Fibroblast of lung (primary cell): Measurements from ENCODE around the gene MACROD2.
"Not testable (repeated sequence)": the region's sequence is repeated elsewhere in the genome, so short reads cannot be mapped to it uniquely, and the experiment has no call there.

Source experiments
- EZH2 ChIP-seq: IDR thresholded peaks from 2 replicates; pipeline ENCODE4 v1.5.1; 2012; ENCODE audit warnings: low read length, control low read depth, mild to moderate bottlenecking; ENCODE audit errors: missing control alignments
- TF ChIP-seq, protein P1 (sequence below), 2 donors: IDR thresholded peaks in 1 of 2; conservative IDR thresholded peaks in 1 of 2; 1 replicate in 1 of 2; 2 replicates in 1 of 2; pipeline ENCODE4 v1.5.1; 2011 to 2012; ENCODE audit warnings: low read length in 2 of 2, control low read depth in 1 of 2, inconsistent platforms in 1 of 2, low read depth in 1 of 2, mild to moderate bottlenecking in 1 of 2

DNA sequence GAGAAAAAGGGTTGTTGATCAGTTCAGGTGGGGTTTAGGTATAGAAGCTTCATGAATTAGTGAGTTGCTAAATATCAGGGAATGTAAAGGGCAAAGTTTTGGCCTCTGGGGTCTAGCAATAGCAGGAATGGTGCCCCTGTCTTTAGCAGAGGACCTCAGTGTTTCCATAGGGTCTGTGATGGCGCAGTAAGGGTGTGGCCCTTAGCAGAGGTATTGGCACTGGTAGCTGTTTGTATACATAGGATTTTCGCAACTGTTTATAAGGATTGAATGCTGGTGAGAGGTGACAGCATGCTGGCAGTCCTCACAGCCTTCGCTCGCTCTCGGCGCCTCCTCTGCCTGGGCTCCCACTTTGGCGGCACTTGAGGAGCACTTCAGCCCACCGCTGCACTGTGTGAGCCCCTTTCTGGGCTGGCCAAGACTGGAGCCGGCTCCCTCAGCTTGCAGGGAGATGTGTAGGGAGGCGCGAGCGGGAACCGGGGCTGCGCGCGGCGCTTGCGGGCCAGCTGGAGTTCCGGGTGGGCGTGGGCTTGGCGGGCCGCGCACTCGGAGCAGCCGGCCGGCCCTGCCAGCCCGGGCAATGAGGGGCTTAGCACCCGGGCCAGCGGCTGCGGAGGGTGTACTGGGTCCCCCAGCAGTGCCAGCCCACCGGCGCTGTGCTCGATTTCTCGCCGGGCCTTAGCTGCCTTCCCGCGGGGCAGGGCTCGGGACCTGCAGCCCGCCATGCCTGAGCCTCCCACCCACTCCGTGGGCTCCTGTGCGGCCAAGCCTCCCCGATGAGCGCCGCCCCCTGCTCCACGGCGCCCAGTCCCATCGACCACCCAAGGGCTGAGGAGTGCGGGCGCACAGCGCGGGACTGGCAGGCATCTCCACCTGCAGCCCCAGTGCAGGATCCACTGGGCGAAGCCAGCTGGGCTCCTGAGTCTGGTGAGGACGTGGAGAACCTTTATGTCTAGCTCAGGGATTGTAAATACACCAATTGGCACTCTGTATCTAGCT lies 231.0 kb downstream of the MACROD2 start:
- not testable (repeated sequence) for TF ChIP-seq EZH2
- TF ChIP-seq, protein P1, sequence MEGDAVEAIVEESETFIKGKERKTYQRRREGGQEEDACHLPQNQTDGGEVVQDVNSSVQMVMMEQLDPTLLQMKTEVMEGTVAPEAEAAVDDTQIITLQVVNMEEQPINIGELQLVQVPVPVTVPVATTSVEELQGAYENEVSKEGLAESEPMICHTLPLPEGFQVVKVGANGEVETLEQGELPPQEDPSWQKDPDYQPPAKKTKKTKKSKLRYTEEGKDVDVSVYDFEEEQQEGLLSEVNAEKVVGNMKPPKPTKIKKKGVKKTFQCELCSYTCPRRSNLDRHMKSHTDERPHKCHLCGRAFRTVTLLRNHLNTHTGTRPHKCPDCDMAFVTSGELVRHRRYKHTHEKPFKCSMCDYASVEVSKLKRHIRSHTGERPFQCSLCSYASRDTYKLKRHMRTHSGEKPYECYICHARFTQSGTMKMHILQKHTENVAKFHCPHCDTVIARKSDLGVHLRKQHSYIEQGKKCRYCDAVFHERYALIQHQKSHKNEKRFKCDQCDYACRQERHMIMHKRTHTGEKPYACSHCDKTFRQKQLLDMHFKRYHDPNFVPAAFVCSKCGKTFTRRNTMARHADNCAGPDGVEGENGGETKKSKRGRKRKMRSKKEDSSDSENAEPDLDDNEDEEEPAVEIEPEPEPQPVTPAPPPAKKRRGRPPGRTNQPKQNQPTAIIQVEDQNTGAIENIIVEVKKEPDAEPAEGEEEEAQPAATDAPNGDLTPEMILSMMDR (conservative IDR thresholded peaks at IDR 0.05 in 1 of 2, IDR thresholded peaks at IDR 0.05 in 1 of 2; ENCODE audit: low read depth in 1 of 2, low read length in 2 of 2): not testable (repeated sequence)
